Glutamatergic neuron (in vitro differentiated cells): ENCODE results near the gene IFNGR1. TPM values are rescaled to one million over a fixed set of nuclear protein-coding genes. Genes with fewer than 3 reads are reported as not detected.

ENCODE experiments used
- DNase-seq: peaks from one replicate; pipeline ENCODE4 v3.0.0; 2022
- H3K27ac Mint-ChIP-seq: one replicate; pipeline ENCODE4 v1.8.0; 2020; ENCODE audit warnings: mild to moderate bottlenecking, mixed read lengths, inconsistent platforms; ENCODE audit not compliant: unreplicated experiment
- H3K27me3 Mint-ChIP-seq: one replicate; pipeline ENCODE4 v1.8.0; 2020; ENCODE audit warnings: mild to moderate bottlenecking, moderate library complexity, mixed read lengths, inconsistent platforms; ENCODE audit not compliant: unreplicated experiment
- H3K36me3 Mint-ChIP-seq: one replicate; pipeline ENCODE4 v1.8.0; 2020; ENCODE audit warnings: mild to moderate bottlenecking, mixed read lengths, inconsistent platforms; ENCODE audit not compliant: unreplicated experiment
- H3K4me1 Mint-ChIP-seq: one replicate; pipeline ENCODE4 v1.8.0; 2020; ENCODE audit warnings: mild to moderate bottlenecking, low read depth, mixed read lengths, inconsistent platforms; ENCODE audit not compliant: unreplicated experiment
- H3K4me3 Mint-ChIP-seq: one replicate; pipeline ENCODE4 v1.8.0; 2020; ENCODE audit warnings: mild to moderate bottlenecking, mixed read lengths, inconsistent platforms; ENCODE audit not compliant: unreplicated experiment
- H3K9me3 Mint-ChIP-seq: one replicate; pipeline ENCODE4 v1.8.0; 2020; ENCODE audit warnings: mild to moderate bottlenecking, moderate library complexity, mixed read lengths, inconsistent platforms; ENCODE audit not compliant: unreplicated experiment
- CTCF ChIP-seq: fragments of 200-600 bp; sonication (generic); IDR thresholded peaks from one replicate; pipeline ENCODE4 v1.5.0; 2021; ENCODE audit not compliant: partially characterized antibody, unreplicated experiment
- total RNA-seq: library from RNA; stranded (reverse); fragmentation: NEBNext Ultra II Directional; extraction: Animal tissue kit (Norgen Biotek cat#: 25700); gene quantifications from one replicate; pipeline ENCODE4 v1.2.1, GENCODE V29; 2021; ENCODE audit not compliant: unreplicated experiment

IFNGR1 gene
- total RNA-seq, 1 donor from 2014 or later = 36.4 TPM

DNA sequence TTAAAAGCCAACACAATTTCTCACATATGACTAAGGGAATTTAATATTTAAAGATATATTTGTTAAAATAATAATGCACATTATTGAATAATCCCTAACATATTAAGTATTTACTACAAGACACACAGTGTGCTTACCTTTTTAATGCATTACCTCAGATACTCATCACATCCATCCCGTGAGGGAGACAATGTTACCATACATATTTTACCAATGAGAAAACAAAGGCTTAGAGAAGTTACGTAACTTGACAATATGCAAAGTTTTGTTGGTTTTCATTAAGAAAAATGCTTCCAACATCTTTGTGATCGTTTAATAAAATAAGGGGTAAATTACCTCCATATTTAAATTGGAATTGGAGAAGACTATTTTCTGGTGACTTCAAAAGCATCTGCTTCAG, 4.3 kb downstream of the IFNGR1 start:
- Mint-ChIP-seq H3K4me3 (no peak overlapping the region), H3K36me3 (peaks cover under 1% of the 10 kb centered on the region), H3K9me3 (peaks cover 4% of the 10 kb centered on the region), H3K4me1 (peaks cover 17% of the 10 kb centered on the region), H3K27ac (no peak overlapping the region), H3K27me3 (peaks cover 4% of the 10 kb centered on the region)
- no peak for TF ChIP-seq CTCF
- no peak for DNase-seq

GRCh38 chr6:137213813-137214212, 5.4 kb downstream of the IFNGR1 start:
- Mint-ChIP-seq H3K9me3 (peaks cover 9% of the 10 kb centered on the region), H3K27ac (no peak overlapping the region), H3K4me3 (no peak overlapping the region), H3K4me1 (peaks cover 14% of the 10 kb centered on the region), H3K36me3 (peaks cover 9% of the 10 kb centered on the region), H3K27me3 (peaks cover 4% of the 10 kb centered on the region)
- no peak for DNase-seq
- TF ChIP-seq CTCF = no peak

- DNase-seq = no peak
- no peak for TF ChIP-seq CTCF
- Mint-ChIP-seq H3K27ac (no peak overlapping the region), H3K27me3 (peaks cover 2% of the 10 kb centered on the region), H3K9me3 (peaks cover 9% of the 10 kb centered on the region), H3K36me3 (peaks cover 9% of the 10 kb centered on the region), H3K4me1 (peaks cover 14% of the 10 kb centered on the region), H3K4me3 (no peak overlapping the region)
Observed at GRCh38 chr6:137213331-137213740, 5.8 kb downstream of the IFNGR1 start.

DNA sequence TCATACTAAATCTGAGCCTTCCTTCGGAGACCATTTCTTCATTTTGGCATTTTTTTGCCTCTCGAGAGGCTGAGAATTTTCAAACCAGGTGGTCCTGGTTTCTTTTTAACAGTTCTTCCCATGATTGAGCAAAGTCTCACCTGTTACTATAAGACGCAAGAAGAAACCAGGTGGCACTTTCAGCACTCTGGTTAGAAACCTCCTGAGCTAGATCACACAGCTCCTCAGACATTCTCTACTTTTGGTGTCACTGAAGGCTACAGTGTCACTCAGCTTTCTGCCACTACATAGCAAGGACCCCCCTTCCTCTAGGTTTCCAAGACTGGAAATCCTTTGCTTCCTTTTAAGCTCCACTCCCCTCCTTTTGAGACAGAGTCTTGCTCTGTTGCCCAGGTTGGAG, 7.3 kb downstream of the IFNGR1 start:
- Mint-ChIP-seq H3K36me3 (peaks cover 18% of the 10 kb centered on the region), H3K4me1 (peaks cover 4% of the 10 kb centered on the region), H3K4me3 (no peak overlapping the region), H3K27me3 (peaks cover 5% of the 10 kb centered on the region), H3K27ac (no peak overlapping the region), H3K9me3 (peaks cover 12% of the 10 kb centered on the region)
- TF ChIP-seq CTCF = no peak
- no peak for DNase-seq

GRCh38 chr6:137210903-137211302, 8.3 kb downstream of the IFNGR1 start:
- H3K9me3 Mint-ChIP-seq = peaks cover 12% of the 10 kb centered on the region
- no peak for TF ChIP-seq CTCF
- no peak overlapping the region for H3K27ac Mint-ChIP-seq
- peaks cover 5% of the 10 kb centered on the region for H3K27me3 Mint-ChIP-seq
- H3K4me1 Mint-ChIP-seq = no peaks in the 10 kb centered on the region
- H3K4me3 Mint-ChIP-seq = no peak overlapping the region
- H3K36me3 Mint-ChIP-seq = peaks cover 18% of the 10 kb centered on the region
- DNase-seq = no peak
